ENCODE measurements around the gene PAPPA2.

The PAPPA2 gene

DNA sequence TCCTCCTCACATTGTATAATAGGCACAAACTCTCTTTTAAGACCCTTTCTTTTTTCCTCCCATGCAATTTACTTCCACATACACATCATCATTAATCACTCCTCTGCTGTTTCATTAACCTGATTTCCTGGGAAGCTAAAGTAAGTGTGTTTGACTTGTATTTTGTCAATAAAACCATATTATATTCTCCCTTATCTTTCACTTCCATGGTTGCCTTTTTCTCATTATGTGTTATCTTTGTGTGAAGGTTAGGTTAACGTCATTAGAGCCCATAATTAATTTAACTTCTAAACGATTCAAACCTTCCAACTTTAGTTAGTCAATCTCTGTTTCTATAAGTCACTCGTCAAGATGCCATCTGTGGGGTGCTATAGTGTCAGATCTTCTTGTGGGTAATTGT, 313.0 kb downstream of the PAPPA2 start:
- DNase-seq = no peak

DNA sequence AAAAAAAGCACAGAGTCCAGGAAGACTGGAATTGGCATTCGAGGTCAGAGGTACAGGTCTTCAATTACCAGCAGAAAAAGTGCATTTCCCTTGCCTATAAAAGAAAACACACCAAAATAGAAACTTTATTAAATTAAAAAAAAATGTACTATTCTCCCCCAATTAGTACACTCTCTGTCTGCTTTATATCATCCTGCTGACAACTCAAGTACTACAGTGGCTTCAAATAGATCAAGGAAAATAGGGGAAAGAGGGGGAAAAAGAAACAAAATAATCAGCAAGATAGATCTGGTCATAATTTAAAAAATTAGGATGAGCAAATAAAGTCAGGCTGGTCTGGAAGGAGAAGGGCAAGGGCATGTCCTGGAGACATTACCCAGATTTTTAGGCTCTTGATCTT, 315.1 kb downstream of the PAPPA2 start:
- DNase-seq = no peak

- DNase-seq = no peak
Measured at GRCh38 chr1:176779992-176780328, 317.0 kb downstream of the PAPPA2 start.

GRCh38 chr1:176783309-176783708, 320.3 kb downstream of the PAPPA2 start:
- no peak for DNase-seq

DNA sequence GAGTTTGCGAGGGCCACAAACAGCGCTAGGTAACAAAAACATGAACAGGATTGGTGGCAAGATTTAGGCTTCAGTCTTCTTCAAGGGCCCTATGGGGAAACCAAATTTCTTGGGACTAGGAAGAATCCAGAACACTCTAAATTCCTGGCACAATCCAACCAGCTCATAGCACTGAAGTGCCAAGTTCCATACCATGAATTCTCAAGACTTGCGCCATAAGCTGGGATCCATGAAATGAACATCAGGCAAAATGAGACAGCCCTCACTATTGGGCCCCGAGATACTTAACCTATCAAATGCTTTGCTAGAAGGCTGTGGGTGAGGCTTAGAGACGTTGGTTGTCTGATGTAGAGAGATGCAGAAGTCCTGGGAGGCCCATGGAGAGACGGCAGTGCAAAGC, 322.1 kb downstream of the PAPPA2 start:
- DNase-seq = no peak

GRCh38 chr1:176785791-176786190, 322.8 kb downstream of the PAPPA2 start:
- DNase-seq = no peak

GRCh38 chr1:176786274-176786673, 323.3 kb downstream of the PAPPA2 start:
- DNase-seq = no peak

DNA sequence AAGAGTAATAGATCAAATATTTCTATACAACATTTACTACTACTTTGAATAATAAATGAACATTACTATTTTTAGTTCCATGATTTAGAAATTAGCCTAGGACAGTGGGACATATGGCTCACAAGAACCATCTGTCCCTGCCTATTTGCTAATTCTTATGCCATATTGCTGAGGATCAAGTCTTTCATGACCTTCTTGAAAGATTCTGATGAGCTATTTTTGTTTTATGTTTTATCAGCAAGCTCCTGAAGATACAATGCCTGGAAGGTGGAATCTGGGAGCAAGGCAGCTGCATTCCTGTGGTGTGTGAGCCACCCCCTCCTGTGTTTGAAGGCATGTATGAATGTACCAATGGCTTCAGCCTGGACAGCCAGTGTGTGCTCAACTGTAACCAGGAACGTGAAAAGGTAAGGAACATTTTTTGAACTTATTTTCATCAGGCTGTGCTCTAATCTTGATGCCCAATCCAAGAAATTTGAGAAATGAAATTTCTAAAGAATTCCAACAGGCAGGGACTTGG, 326.7 kb downstream of the PAPPA2 start:
- DNase-seq = no peak

DNA sequence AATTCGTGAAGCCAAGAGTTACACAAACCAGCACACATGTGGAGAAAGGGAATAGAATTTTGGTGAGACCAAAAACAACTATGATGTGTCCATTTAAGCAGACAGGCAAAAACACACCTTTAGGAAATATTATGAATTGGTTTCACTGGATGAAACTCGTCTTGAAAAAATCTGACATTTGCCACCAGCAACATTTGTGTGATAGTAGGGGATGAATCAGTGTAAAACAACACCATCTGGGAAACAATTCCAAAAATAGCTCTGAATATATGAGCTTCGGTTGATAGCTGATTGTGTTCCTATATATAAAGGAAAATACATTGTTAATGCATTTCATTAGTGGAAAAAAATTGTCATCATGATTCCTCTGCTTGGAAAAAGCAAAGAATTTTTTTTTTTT, 327.8 kb downstream of the PAPPA2 start:
- DNase-seq = no peak

- no peak for DNase-seq
Measured at GRCh38 chr1:176791906-176792305, 328.9 kb downstream of the PAPPA2 start.

- no peak for DNase-seq
Measured at GRCh38 chr1:176794897-176795508, 332.0 kb downstream of the PAPPA2 start.

DNA sequence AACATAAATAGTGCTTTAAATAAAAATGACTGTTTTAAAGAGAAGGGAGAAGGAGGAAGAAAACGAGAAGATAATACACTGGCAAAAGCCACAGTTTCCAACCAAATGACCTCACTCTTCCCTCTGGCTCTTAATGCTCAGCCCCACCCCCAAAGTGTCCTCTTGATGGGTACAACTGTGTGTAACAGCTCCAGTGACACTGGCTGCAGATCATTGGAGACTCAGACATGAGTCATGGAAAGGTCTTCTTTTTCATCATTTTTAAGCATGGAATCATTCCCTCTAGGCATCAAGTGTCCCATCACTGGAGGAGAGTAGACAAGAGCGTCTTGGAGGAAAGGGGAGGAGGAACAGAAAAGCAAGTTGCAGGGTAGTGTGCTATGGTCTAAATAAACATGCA, 333.0 kb downstream of the PAPPA2 start:
- DNase-seq = no peak

DNA sequence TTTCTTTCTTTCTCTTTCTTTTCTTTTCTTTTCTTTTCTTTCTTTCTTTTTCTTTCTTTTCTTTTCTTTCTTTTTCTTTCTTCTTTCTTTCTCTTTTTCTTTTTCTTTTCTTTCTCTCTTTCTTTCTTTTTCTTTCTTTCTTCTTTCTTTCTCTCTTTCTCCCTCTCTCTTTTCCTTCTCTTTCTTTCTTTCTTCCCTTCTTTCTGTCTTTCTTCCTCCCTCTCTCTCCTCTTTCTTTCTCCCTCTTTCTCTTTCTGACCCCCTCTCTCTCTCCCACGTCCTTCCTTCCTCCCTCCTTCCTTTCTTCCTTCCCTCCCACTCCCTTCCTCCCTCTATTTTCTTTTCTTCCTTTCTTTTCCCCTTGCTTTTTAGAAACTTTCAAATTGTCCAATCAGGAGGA, 333.6 kb downstream of the PAPPA2 start:
- no peak for DNase-seq

DNA sequence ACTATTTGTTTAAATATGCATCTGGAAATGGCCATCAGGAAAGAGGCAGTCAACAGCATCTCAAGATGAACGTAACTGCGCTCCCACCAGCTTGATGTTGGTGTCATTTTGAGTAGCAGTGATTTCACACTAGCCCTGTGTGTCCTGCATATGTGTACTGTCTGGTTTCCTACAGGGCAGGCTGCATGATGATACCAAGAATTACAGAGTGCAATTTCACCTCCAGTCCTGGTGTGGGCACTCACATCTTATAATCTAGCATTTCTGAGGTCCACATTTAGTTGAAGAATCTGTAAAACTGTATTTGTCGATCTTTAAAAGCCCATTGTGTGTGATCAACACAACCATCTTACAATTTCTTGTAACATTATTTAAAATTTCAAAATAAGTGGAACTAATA, 336.4 kb downstream of the PAPPA2 start:
- no peak for DNase-seq

- no peak for DNase-seq
Measured at GRCh38 chr1:176800978-176801513, 338.1 kb downstream of the PAPPA2 start.

DNA sequence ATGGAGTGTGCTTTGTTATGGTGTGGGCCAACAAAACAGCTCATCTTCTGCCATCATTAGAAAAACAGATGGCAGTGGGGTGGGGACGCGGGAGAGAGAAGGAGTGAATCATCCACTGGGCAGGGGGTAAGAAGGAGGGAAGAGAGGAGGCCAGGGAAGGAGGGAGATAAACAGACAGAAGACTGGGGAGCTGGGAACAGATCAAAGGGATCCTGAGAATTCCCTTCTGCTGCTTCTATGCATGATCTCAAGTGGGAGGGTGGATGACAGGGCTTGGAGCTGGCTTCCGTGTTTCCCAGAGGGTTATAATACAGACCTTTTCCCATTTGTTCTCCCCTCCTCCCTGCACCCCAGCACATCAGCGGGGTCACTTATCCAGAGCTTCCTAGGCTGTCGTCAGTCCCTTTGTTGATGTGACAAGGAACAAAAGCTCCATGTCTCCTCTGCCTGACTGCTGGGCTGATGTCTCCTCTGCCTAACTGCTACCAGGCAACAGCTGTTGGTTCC, 338.6 kb downstream of the PAPPA2 start:
- DNase-seq = no peak

- DNase-seq = no peak
Measured at GRCh38 chr1:176802316-176802715, 339.3 kb downstream of the PAPPA2 start.

- DNase-seq = no peak
Measured at GRCh38 chr1:176803042-176803441, 340.1 kb downstream of the PAPPA2 start.

DNA sequence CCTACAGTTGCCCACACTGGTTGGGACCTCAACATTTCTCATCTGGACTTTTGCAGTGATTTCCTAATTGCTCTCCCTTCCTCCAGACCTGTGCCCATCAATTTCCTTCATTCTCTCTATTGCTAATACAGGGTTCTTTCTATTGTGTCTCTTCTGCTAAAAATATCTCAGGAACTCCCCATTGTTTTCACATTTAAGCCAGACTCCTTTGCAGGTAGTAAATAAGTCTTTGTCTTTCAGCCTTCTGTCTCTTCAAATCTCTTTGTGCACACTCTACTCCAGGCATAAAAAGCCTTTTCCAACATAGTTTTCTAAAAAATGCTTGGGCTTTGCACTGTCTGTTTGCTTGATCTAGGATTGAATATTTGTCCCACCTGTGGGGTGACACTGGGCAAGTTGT, 340.6 kb downstream of the PAPPA2 start:
- no peak for DNase-seq

GRCh38 chr1:176809292-176809691, 346.3 kb downstream of the PAPPA2 start:
- no peak for DNase-seq

GRCh38 chr1:176811511-176812288, 348.7 kb downstream of the PAPPA2 start:
- DNase-seq = no peak

GRCh38 chr1:176815621-176816020, 352.6 kb downstream of the PAPPA2 start:
- no peak for DNase-seq

- no peak for DNase-seq
Measured at GRCh38 chr1:176816232-176816631, 353.3 kb downstream of the PAPPA2 start.

- no peak for DNase-seq
Measured at GRCh38 chr1:176820391-176821031, 357.5 kb downstream of the PAPPA2 start.

All from stimulated activated CD4-positive, alpha-beta T cell treated with anti-CD3 and anti-CD28 coated beads, Interleukin-12 subunit alpha, Interleukin-12 subunit beta, amount 100 ng/mL, for 4 hours (primary cell).